Measurements from ENCODE around the gene ROR2.
"Not testable (repeated sequence)": the region's sequence is repeated elsewhere in the genome, so short reads cannot be mapped to it uniquely, and the experiment has no call there.

Gene ROR2

DNA sequence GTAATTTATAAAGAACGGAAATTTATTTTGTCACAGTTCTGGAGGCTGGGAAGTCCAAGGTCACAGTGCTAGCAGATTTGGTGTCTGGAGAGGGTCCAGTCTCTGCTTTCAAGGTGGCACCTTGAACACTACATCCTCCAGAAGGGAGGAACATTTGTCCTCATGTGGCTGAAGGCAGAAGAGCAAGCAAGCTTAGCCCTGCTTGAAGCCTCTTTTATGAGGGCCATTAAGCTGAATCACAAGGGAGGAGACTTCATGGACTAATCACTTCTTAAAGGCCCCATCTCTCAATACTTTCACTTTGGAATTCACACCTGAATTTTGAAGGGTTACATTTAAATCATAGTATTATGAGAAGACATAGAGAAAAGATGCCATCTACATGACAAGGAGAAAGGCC, 311.0 kb downstream of the ROR2 start:
- TF ChIP-seq, protein P1, sequence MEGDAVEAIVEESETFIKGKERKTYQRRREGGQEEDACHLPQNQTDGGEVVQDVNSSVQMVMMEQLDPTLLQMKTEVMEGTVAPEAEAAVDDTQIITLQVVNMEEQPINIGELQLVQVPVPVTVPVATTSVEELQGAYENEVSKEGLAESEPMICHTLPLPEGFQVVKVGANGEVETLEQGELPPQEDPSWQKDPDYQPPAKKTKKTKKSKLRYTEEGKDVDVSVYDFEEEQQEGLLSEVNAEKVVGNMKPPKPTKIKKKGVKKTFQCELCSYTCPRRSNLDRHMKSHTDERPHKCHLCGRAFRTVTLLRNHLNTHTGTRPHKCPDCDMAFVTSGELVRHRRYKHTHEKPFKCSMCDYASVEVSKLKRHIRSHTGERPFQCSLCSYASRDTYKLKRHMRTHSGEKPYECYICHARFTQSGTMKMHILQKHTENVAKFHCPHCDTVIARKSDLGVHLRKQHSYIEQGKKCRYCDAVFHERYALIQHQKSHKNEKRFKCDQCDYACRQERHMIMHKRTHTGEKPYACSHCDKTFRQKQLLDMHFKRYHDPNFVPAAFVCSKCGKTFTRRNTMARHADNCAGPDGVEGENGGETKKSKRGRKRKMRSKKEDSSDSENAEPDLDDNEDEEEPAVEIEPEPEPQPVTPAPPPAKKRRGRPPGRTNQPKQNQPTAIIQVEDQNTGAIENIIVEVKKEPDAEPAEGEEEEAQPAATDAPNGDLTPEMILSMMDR (IDR thresholded peaks at IDR 0.05; ENCODE audit: borderline replicate concordance, insufficient read depth, low read depth, low read length) = no peak
- no peak overlapping the region for H3K4me3 ChIP-seq (ENCODE audit: low read depth, low read length)

GRCh38 chr9:91634832-91635231, 315.2 kb downstream of the ROR2 start:
- H3K4me3 ChIP-seq (ENCODE audit: low read depth, low read length) = not testable (repeated sequence)

DNA sequence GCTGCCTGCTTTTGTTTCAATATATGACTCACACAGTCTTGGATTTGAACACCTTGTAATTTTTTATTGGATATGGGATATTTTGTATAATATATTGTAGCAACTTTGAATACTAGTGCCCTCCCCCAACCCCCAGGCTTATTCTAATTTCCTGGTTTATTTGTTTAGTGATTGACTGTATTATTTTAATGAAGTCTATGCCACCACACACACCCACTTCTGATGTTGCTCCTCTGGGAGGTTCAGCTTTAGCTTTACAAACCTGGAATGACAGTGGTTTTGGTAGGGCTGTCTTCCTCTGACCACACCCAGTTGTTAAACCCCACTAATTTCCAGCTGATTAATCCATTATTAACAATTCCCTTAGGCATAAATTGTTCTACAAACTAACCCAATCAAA, 320.3 kb downstream of the ROR2 start:
- no peak overlapping the region for H3K4me3 ChIP-seq (ENCODE audit: low read depth, low read length)
- TF ChIP-seq, protein P1 (IDR thresholded peaks at IDR 0.05; ENCODE audit: borderline replicate concordance, insufficient read depth, low read depth, low read length) = no peak

DNA sequence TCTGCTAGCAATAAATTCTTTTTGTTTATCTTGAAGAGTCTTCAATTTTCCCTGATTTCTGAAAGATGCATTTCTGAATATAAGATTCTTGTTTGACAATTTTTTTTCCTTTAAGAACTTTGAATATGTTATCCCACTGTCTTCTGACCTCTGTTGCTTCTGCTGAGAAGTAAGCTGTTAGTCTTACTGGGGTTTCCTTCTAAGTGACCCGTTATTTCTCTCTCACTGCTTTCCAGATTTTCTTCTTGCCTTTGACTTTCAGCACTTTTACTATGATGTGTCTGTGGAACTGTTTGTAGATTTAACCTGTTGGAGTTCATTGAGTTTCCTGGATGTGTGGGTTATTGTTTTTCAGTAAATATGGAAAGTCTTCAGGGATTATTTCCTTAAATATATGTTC, 321.1 kb downstream of the ROR2 start:
- no peak overlapping the region for H3K4me3 ChIP-seq (ENCODE audit: low read depth, low read length)
- TF ChIP-seq, protein P1 (IDR thresholded peaks at IDR 0.05; ENCODE audit: borderline replicate concordance, insufficient read depth, low read depth, low read length) = no peak

DNA sequence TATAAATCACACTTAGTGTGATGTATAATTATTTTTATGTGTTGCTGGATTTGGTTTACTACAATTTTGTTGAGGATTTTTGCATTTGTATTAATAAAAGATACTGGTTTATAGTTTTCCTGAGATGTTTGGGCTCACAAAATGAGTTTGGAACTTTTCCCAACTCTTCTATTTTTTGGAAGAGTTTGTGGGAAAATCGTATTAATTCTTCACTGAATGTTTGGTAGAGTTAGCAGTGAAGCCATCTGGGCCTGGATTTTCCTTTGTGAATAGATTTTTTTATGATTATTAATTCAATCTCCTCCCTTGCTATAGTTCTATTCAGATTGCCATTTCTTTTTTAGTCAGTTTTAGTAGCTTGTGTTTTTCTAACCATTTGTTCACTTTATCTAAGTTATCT, 324.7 kb downstream of the ROR2 start:
- H3K4me3 ChIP-seq (ENCODE audit: low read depth, low read length) = no peak overlapping the region
- TF ChIP-seq, protein P1 (IDR thresholded peaks at IDR 0.05; ENCODE audit: borderline replicate concordance, insufficient read depth, low read depth, low read length) = no peak

DNA sequence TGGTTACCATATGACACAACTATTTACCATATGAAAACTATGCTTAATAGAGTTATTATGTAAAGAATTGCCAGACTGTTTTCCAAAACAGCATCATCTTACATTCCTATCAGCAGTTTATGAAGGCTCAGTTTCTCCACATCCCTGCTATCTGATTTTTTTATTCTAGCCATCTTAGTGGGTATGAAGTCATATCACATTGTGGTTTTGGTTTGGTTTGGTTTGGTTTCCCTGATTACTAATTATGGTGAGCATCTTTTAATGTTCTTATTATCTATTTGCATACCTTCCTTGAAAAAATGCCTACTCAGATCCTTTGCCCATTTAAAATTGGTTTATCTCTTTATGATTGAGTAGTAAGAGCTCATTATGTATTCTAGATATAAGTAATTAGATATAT, 327.0 kb downstream of the ROR2 start:
- TF ChIP-seq, protein P1 (IDR thresholded peaks at IDR 0.05; ENCODE audit: borderline replicate concordance, insufficient read depth, low read depth, low read length) = no peak
- no peak overlapping the region for H3K4me3 ChIP-seq (ENCODE audit: low read depth, low read length)

- not testable (repeated sequence) for H3K4me3 ChIP-seq (ENCODE audit: low read depth, low read length)
Measured at GRCh38 chr9:91622121-91622520, 327.9 kb downstream of the ROR2 start.

DNA sequence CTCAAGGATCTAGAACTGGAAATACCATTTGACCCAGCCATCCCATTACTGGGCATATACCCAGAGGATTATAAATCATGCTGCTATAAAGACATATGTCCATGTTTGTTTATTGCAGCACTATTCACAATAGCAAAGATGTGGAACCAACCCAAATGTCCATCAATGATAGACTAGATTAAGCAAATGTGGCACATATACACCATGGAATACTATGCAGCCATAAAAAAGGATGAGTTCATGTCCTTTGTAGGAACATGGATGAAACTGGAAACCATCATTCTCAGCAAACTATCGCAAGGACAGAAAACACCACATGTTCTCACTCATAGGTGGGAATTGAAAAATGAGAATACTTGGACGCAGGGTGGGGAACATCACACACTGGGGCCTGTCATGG, 336.0 kb downstream of the ROR2 start:
- not testable (repeated sequence) for H3K4me3 ChIP-seq (ENCODE audit: low read depth, low read length)

DNA sequence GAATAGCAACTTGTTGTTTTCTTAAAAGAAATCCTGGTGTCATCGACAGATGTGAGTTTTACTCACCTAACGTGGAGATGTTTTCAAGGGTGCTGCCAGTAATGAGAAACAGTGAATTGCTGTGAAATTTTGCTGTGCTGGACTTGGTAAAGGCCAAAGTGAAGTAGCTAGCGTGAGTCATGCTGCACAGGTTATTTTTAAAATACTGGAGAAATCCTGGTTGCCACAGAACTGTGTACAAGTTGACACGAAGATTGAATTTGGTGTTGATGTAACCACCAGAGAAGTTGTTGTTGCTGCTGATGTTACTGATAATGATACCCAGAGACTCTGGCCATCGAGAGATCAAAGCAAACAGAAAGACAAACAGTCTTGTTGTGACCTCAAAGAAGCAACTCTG, 338.4 kb downstream of the ROR2 start:
- no peak overlapping the region for H3K4me3 ChIP-seq (ENCODE audit: low read depth, low read length)
- TF ChIP-seq, protein P1 (IDR thresholded peaks at IDR 0.05; ENCODE audit: borderline replicate concordance, insufficient read depth, low read depth, low read length) = no peak

Measured in GM12875 (cell line).